HCT116 (cell line): ENCODE results near the gene GDPD5. TPM values are rescaled to one million over a fixed set of nuclear protein-coding genes. Genes with fewer than 3 reads are reported as not detected.

Experiments used
- ATAC-seq: fragments of 200-7000 bp; cut with Tn5 transposase; 2 replicates; pipeline ENCODE4 v1.9.1; 2020; ENCODE audit warnings: mild to moderate bottlenecking, moderate library complexity
- BruUV-seq: library from RNA; stranded (reverse); fragments of 400-500 nt; replicated peaks from 2 replicates; lab custom pipeline; 2021; lab: Mats Ljungman, UMichigan
- CTCF ChIA-PET: fragments of 300-600 bp; sonication (Branson Sonifier 250); formaldehyde crosslinking; loops from one replicate; lab custom pipeline; 2021; ENCODE audit warnings: antibody characterized with exemption; lab: Charles Lee
- POLR2A ChIA-PET: fragments of 300-600, 350-600 bp; sonication (Branson Sonifier 250); formaldehyde crosslinking; loops from one replicate; lab custom pipeline; 2021; ENCODE audit warnings: antibody characterized with exemption; lab: Charles Lee
- RAD21 ChIA-PET, 2 experiments: fragments of 300-600 bp; sonication (Branson Sonifier 250); formaldehyde crosslinking; loops; one replicate each; lab custom pipeline; 2023; ENCODE audit warnings: low total read pairs in 2 of 2; ENCODE audit not compliant: uncharacterized antibody in 2 of 2, unreplicated experiment in 2 of 2, low non-redundant PET in 1 of 2; lab: Charles Lee
- DNase-seq: peaks from one replicate; pipeline ENCODE4 v3.0.0-alpha.2; 2010; ENCODE audit warnings: low read depth, low spot score
- H2AFZ ChIP-seq: fragments of 200-600 bp; shearing (Covaris generic), sonication (generic); 2 replicates; pipeline ENCODE4 v1.6.1; 2017; ENCODE audit warnings: low read depth, mixed run types, mixed read lengths, antibody characterized with exemption, low read length; ENCODE audit not compliant: poor library complexity, severe bottlenecking
- H3K27ac ChIP-seq: 2 replicates; pipeline ENCODE4 v1.5.1; 2012; ENCODE audit warnings: low read depth, low read length
- H3K27me3 ChIP-seq: fragments of 200-600 bp; sonication (generic); 2 replicates; pipeline ENCODE4 v1.6.1; 2016; ENCODE audit warnings: mixed run types, low read length, mixed read lengths; ENCODE audit not compliant: insufficient read depth
- H3K36me3 ChIP-seq, 2 experiments: fragments of 200-500 bp in 1 of 2; fragments of 200-600 bp in 1 of 2; sonication (Bioruptor generic) in 1 of 2; sonication (generic) in 1 of 2; 2 replicates each; pipeline versions ENCODE4 v1.5.1 to v1.6.1; 2014 to 2016; ENCODE audit warnings: low read length in 2 of 2, inconsistent platforms in 1 of 2, mixed read lengths in 1 of 2, mixed run types in 1 of 2; ENCODE audit not compliant: insufficient read depth in 2 of 2, control insufficient read depth in 1 of 2
- H3K4me1 ChIP-seq, 2 experiments: fragments of 200-600 bp in 1 of 2; sonication (generic) in 1 of 2; 2 replicates each; pipeline versions ENCODE4 v1.5.1 to v1.6.1; 2012 to 2017; ENCODE audit warnings: low read length in 2 of 2, inconsistent platforms in 1 of 2, mild to moderate bottlenecking in 1 of 2, mixed read lengths in 1 of 2, mixed run types in 1 of 2, moderate library complexity in 1 of 2; ENCODE audit not compliant: insufficient read depth in 2 of 2, control insufficient read depth in 1 of 2
- H3K4me2 ChIP-seq: fragments of 200-600 bp; sonication (generic); 2 replicates; pipeline ENCODE4 v1.6.1; 2017; ENCODE audit warnings: mixed run types, low read length, mixed read lengths
- H3K4me3 ChIP-seq, 2 experiments: fragments of 200-600 bp in 1 of 2; sonication (generic) in 1 of 2; replicated peaks in 1 of 2; 2 replicates each; pipeline ENCODE4 v1.5.1; 2011 to 2016; ENCODE audit warnings: low read length in 2 of 2, control low read depth in 1 of 2, low read depth in 1 of 2, mild to moderate bottlenecking in 1 of 2, mixed read lengths in 1 of 2, mixed run types in 1 of 2
- H3K79me2 ChIP-seq: fragments of 200-600 bp; sonication (generic); 2 replicates; pipeline ENCODE4 v1.6.1; 2017; ENCODE audit warnings: mild to moderate bottlenecking, mixed run types, low read length, moderate library complexity, mixed read lengths; ENCODE audit not compliant: insufficient read depth
- H3K9ac ChIP-seq: fragments of 200-600 bp; sonication (generic); 2 replicates; pipeline ENCODE4 v1.6.1; 2016; ENCODE audit warnings: low read length, mixed read lengths
- H3K9me2 ChIP-seq: fragments of 200-600 bp; sonication (generic), shearing (Covaris generic); 2 replicates; pipeline ENCODE4 v1.6.1; 2017; ENCODE audit warnings: mixed run types, mild to moderate bottlenecking, moderate library complexity; ENCODE audit not compliant: insufficient read depth
- H3K9me3 ChIP-seq, 2 experiments: fragments of 200-500 bp in 1 of 2; fragments of 200-600 bp in 1 of 2; sonication (Bioruptor generic) in 1 of 2; sonication (generic) in 1 of 2; 2 replicates each; pipeline ENCODE4 v1.6.1; 2014 to 2017; ENCODE audit warnings: low read length in 2 of 2, mixed read lengths in 2 of 2, inconsistent platforms in 1 of 2, low read depth in 1 of 2, mild to moderate bottlenecking in 1 of 2, mixed run types in 1 of 2, moderate library complexity in 1 of 2; ENCODE audit not compliant: control insufficient read depth in 1 of 2, insufficient read depth in 1 of 2
- H4K20me1 ChIP-seq: fragments of 200-600 bp; sonication (generic), shearing (Covaris generic); 2 replicates; pipeline ENCODE4 v1.6.1; 2017; ENCODE audit warnings: mixed run types, mild to moderate bottlenecking, moderate library complexity; ENCODE audit not compliant: insufficient read depth
- ATF3 ChIP-seq: IDR thresholded peaks from 2 replicates; pipeline ENCODE4 v1.6.1; 2012
- CBX3 ChIP-seq: IDR thresholded peaks from 2 replicates; pipeline ENCODE4 v1.6.1; 2012; ENCODE audit warnings: low read depth
- CEBPB ChIP-seq: IDR thresholded peaks from 2 replicates; pipeline ENCODE4 v1.6.1; 2012; ENCODE audit warnings: low read depth
- CTCF ChIP-seq, 3 experiments: fragments of 200-600 bp in 1 of 3; sonication (generic) in 1 of 3; IDR thresholded peaks in 2 of 3; conservative IDR thresholded peaks in 1 of 3; 2 replicates each; pipeline ENCODE4 v1.5.1; 2012 to 2017; ENCODE audit warnings: low read depth in 2 of 3, low read length in 2 of 3, antibody characterized with exemption in 1 of 3, borderline replicate concordance in 1 of 3, control low read depth in 1 of 3, mild to moderate bottlenecking in 1 of 3, mixed read lengths in 1 of 3, mixed run types in 1 of 3, moderate library complexity in 1 of 3; ENCODE audit not compliant: insufficient read depth in 1 of 3
- EGR1 ChIP-seq: IDR thresholded peaks from 2 replicates; pipeline ENCODE4 v1.6.1; 2012; ENCODE audit warnings: low read depth
- JUND ChIP-seq: IDR thresholded peaks from 2 replicates; pipeline ENCODE4 v1.6.1; 2012
- MAX ChIP-seq: IDR thresholded peaks from 2 replicates; pipeline ENCODE4 v1.6.1; 2012
- POLR2A ChIP-seq: IDR thresholded peaks from 2 replicates; pipeline ENCODE4 v1.7.0; 2011; ENCODE audit warnings: borderline replicate concordance; ENCODE audit not compliant: insufficient read depth, insufficient read length; ENCODE audit errors: extremely low read depth
- RAD21 ChIP-seq: IDR thresholded peaks from 2 replicates; pipeline ENCODE4 v1.6.1; 2012; ENCODE audit warnings: low read depth, mild to moderate bottlenecking
- REST ChIP-seq: IDR thresholded peaks from 2 replicates; pipeline ENCODE4 v1.6.1; 2012; ENCODE audit warnings: low read depth
- SIN3A ChIP-seq: IDR thresholded peaks from 2 replicates; pipeline ENCODE4 v1.6.1; 2012; ENCODE audit warnings: low read depth
- SP1 ChIP-seq: IDR thresholded peaks from 2 replicates; pipeline ENCODE4 v1.6.1; 2012; ENCODE audit warnings: low read depth
- TCF7L2 ChIP-seq: IDR thresholded peaks from 2 replicates; pipeline ENCODE4 v1.7.0; 2011; ENCODE audit warnings: borderline replicate concordance, inconsistent platforms; ENCODE audit not compliant: insufficient read depth, insufficient read length; ENCODE audit errors: extremely low read depth
- ZBTB33 ChIP-seq: IDR thresholded peaks from 2 replicates; pipeline ENCODE4 v1.6.1; 2011; ENCODE audit warnings: mild to moderate bottlenecking, low read length, moderate library complexity; ENCODE audit not compliant: insufficient replicate concordance; ENCODE audit errors: extremely low read depth
- ZFX ChIP-seq: fragments of 450-650 bp; IDR thresholded peaks from 2 replicates; pipeline ENCODE4 v1.6.1; 2017
- ZNF274 ChIP-seq: fragments of 200-500 bp; sonication (Bioruptor generic); IDR thresholded peaks from 2 replicates; pipeline ENCODE4 v1.6.1; 2014; ENCODE audit warnings: mild to moderate bottlenecking, low read depth, low read length, inconsistent platforms
- intact Hi-C: fragments of 100-400 bp; cut with micrococcal nuclease; formaldehyde crosslinking; loops from 2 replicates; pipeline ENCODE4 v1.10.0; 2022
- total RNA-seq: library from RNA; stranded (reverse); gene quantifications from one replicate; pipeline ENCODE4 v1.2.1, GENCODE V29; 2021; ENCODE audit not compliant: unreplicated experiment

GDPD5 gene
- total RNA-seq, 1 experiment from 2014 or later = 27.5 TPM

- H3K4me1 ChIP-seq = peaks cover 24 to 44% of the 10 kb centered on the region in 2 experiments
- CTCF ChIA-PET = interaction anchor here (0.7 to 4.5 kb wide), 12 partner anchors 9 to 386 kb away, joined by 3 to 36 read pairs (median 3); no protein-coding TSS in a partner anchor
- H3K4me3 ChIP-seq = no peak overlapping the region
- TF ChIP-seq SIN3A = no peak
- TF ChIP-seq CTCF (IDR thresholded peaks at IDR 0.05 in 2 of 3, conservative IDR thresholded peaks at IDR 0.05 in 1 of 3; ENCODE audit: borderline replicate concordance in 1 of 3, insufficient read depth in 1 of 3, low read depth in 2 of 3, low read length in 2 of 3) = no peak
- TF ChIP-seq CBX3 = no peak
- TF ChIP-seq TCF7L2 = no peak
- no peak for TF ChIP-seq EGR1
- TF ChIP-seq REST = no peak
- no peak for TF ChIP-seq ZBTB33
- no peak for TF ChIP-seq SP1
- TF ChIP-seq ATF3 = no peak
- no peak for TF ChIP-seq ZNF274
- no peak for TF ChIP-seq RAD21
- TF ChIP-seq POLR2A = no peak
- TF ChIP-seq CEBPB = no peak
- TF ChIP-seq JUND = no peak
- no peak for TF ChIP-seq ZFX
- TF ChIP-seq MAX = no peak
- H3K9me3 ChIP-seq = no peaks in the 10 kb centered on the region
- no peak for ATAC-seq
- H3K9me2 ChIP-seq = no peaks in the 10 kb centered on the region
- peak overlapping the region; percentile 71; the same call in 1 of the 2 replicates for H3K4me2 ChIP-seq
- RAD21 ChIA-PET = no interaction called here
- intact Hi-C loops = loop anchor here (5.0 kb wide), 1 partner anchor 249 kb away; no protein-coding TSS in a partner anchor
- H4K20me1 ChIP-seq = no peaks in the 10 kb centered on the region
- POLR2A ChIA-PET = interaction anchor here (0.6 to 2.0 kb wide), 2 partner anchors 143 to 1988 kb away, joined by 4 to 5 read pairs; no protein-coding TSS in a partner anchor
- H3K79me2 ChIP-seq = no peaks in the 10 kb centered on the region
- H3K36me3 ChIP-seq = no peaks in the 10 kb centered on the region
- no TSS peak for BruUV-seq
- no peak overlapping the region for H2AFZ ChIP-seq
- no peak overlapping the region for H3K9ac ChIP-seq
- no peak for DNase-seq
- no peaks in the 10 kb centered on the region for H3K27me3 ChIP-seq
- H3K27ac ChIP-seq = no peak overlapping the region
Observed at GRCh38 chr11:75531325-75531724, 5.6 kb upstream of the GDPD5 start.
